Liver (tissue), 3 donors: Measurements from ENCODE around the gene ELP4.

Experiments
- FOXA1 ChIP-seq: IDR thresholded peaks from 2 replicates; pipeline ENCODE4 v1.6.1; 2016; ENCODE audit warnings: antibody characterized with exemption
- GABPA ChIP-seq, 2 donors: IDR thresholded peaks in 1 of 2; conservative IDR thresholded peaks in 1 of 2; 2 replicates each; pipeline ENCODE4 v1.6.1; 2016; ENCODE audit warnings: antibody characterized with exemption in 2 of 2, mild to moderate bottlenecking in 1 of 2, moderate library complexity in 1 of 2
- HNF4A ChIP-seq, 2 donors: conservative IDR thresholded peaks; 2 replicates each; pipeline ENCODE4 v1.6.1; 2016; ENCODE audit warnings: antibody characterized with exemption in 2 of 2, mild to moderate bottlenecking in 2 of 2
- JUND ChIP-seq, 2 donors: IDR thresholded peaks; 2 replicates each; pipeline ENCODE4 v1.6.1; 2016; ENCODE audit warnings: antibody characterized with exemption in 2 of 2
- MAX ChIP-seq: IDR thresholded peaks from 2 replicates; pipeline ENCODE4 v1.6.1; 2016; ENCODE audit warnings: antibody characterized with exemption
- NR2F2 ChIP-seq: IDR thresholded peaks from 2 replicates; pipeline ENCODE4 v1.6.1; 2016; ENCODE audit warnings: antibody characterized with exemption
- RAD21 ChIP-seq, 2 donors: IDR thresholded peaks; 2 replicates each; pipeline ENCODE4 v1.6.1; 2016; ENCODE audit warnings: antibody characterized with exemption in 2 of 2, mild to moderate bottlenecking in 2 of 2
- RXRA ChIP-seq, 2 donors: IDR thresholded peaks; 2 replicates each; pipeline ENCODE4 v1.6.1; 2017 to 2018; ENCODE audit warnings: antibody characterized with exemption in 2 of 2, mild to moderate bottlenecking in 1 of 2
- SP1 ChIP-seq: IDR thresholded peaks from 2 replicates; pipeline ENCODE4 v1.6.1; 2018; ENCODE audit warnings: antibody characterized with exemption, mild to moderate bottlenecking
- TAF1 ChIP-seq: conservative IDR thresholded peaks from 2 replicates; pipeline ENCODE4 v1.6.1; 2016; ENCODE audit warnings: antibody characterized with exemption, mild to moderate bottlenecking
- YY1 ChIP-seq: IDR thresholded peaks from 2 replicates; pipeline ENCODE4 v1.6.1; 2016; ENCODE audit warnings: antibody characterized with exemption, mild to moderate bottlenecking
- ZBTB33 ChIP-seq: IDR thresholded peaks from 2 replicates; pipeline ENCODE4 v1.6.1; 2016; ENCODE audit warnings: antibody characterized with exemption
- TF ChIP-seq, protein P1 (sequence below): fragments of 150-350 bp; IDR thresholded peaks from 2 replicates; pipeline ENCODE4 v1.5.1; 2017; ENCODE audit warnings: improper control_type of control experiment, low read depth, low read length; ENCODE audit not compliant: missing input control
- TF ChIP-seq, protein P2 (sequence below): IDR thresholded peaks from 2 replicates; pipeline ENCODE4 v1.6.1; 2016; ENCODE audit warnings: antibody characterized with exemption
- donor health status: healthy.
- donor health status: healthy.

DNA sequence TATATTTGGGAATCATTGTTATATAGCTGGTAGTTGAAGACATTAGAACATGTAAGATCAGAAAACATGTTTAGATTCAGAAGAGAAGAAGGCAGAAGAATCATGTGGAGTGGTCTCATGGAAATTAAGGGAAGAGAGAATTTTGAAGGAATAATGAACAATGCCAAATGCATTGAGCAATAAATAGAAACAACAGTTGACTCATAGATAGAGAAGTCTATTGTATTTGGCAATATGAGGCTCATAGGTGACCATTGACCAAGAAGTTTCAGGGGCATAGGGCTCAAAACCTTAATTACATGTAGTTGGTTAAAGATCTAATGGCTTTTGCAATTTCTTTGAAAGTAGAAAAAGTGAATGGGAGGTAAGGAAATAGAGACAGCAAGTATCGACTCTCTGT, 177.7 kb downstream of the ELP4 start:
- TF ChIP-seq, protein P1, sequence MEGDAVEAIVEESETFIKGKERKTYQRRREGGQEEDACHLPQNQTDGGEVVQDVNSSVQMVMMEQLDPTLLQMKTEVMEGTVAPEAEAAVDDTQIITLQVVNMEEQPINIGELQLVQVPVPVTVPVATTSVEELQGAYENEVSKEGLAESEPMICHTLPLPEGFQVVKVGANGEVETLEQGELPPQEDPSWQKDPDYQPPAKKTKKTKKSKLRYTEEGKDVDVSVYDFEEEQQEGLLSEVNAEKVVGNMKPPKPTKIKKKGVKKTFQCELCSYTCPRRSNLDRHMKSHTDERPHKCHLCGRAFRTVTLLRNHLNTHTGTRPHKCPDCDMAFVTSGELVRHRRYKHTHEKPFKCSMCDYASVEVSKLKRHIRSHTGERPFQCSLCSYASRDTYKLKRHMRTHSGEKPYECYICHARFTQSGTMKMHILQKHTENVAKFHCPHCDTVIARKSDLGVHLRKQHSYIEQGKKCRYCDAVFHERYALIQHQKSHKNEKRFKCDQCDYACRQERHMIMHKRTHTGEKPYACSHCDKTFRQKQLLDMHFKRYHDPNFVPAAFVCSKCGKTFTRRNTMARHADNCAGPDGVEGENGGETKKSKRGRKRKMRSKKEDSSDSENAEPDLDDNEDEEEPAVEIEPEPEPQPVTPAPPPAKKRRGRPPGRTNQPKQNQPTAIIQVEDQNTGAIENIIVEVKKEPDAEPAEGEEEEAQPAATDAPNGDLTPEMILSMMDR: no peak
- no peak for TF ChIP-seq TAF1
- TF ChIP-seq MAX: no peak
- TF ChIP-seq ZBTB33: no peak
- TF ChIP-seq, protein P2, sequence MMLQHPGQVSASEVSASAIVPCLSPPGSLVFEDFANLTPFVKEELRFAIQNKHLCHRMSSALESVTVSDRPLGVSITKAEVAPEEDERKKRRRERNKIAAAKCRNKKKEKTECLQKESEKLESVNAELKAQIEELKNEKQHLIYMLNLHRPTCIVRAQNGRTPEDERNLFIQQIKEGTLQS: no peak
- no peak for TF ChIP-seq RAD21 (IDR thresholded peaks at IDR 0.05)
- no peak for TF ChIP-seq RXRA (IDR thresholded peaks at IDR 0.05)
- TF ChIP-seq GABPA (IDR thresholded peaks at IDR 0.05 in 1 of 2, conservative IDR thresholded peaks at IDR 0.05 in 1 of 2): no peak
- no peak for TF ChIP-seq SP1
- TF ChIP-seq NR2F2: no peak
- no peak for TF ChIP-seq JUND (IDR thresholded peaks at IDR 0.05)
- no peak for TF ChIP-seq YY1
- no peak for TF ChIP-seq HNF4A (conservative IDR thresholded peaks at IDR 0.05)
- TF ChIP-seq FOXA1: no peak
